PFSK-1 (cell line): Measurements from ENCODE around the gene WWC1.

ENCODE experiments used
- FOXP2 ChIP-seq: optimal IDR thresholded peaks from 2 replicates; pipeline ENCODE3; 2011; ENCODE audit warnings: borderline replicate concordance, control low read depth, inconsistent platforms; ENCODE audit not compliant: insufficient read depth; ENCODE audit errors: extremely low read length, extremely low read depth
- POLR2AphosphoS5 ChIP-seq: IDR thresholded peaks from 2 replicates; pipeline ENCODE4 v1.6.1; 2012; ENCODE audit warnings: low read depth, mild to moderate bottlenecking, control low read depth, low read length, moderate library complexity
- REST ChIP-seq, 2 experiments: IDR thresholded peaks; 2 replicates each; pipeline versions ENCODE4 v1.6.1 to v1.8.0; 2011 to 2012; ENCODE audit warnings: low read depth in 2 of 2, low read length in 2 of 2, control low read depth in 1 of 2, inconsistent platforms in 1 of 2, mild to moderate bottlenecking in 1 of 2, moderate library complexity in 1 of 2; ENCODE audit not compliant: insufficient read depth in 1 of 2
- SIN3A ChIP-seq: IDR thresholded peaks from 2 replicates; pipeline ENCODE4 v1.6.1; 2012; ENCODE audit warnings: mild to moderate bottlenecking, low read length, moderate library complexity, borderline replicate concordance; ENCODE audit not compliant: insufficient read depth
- TAF1 ChIP-seq: IDR thresholded peaks from 2 replicates; pipeline ENCODE4 v1.6.1; 2012; ENCODE audit warnings: low read length, control low read depth, borderline replicate concordance; ENCODE audit not compliant: insufficient read depth

The WWC1 gene

DNA sequence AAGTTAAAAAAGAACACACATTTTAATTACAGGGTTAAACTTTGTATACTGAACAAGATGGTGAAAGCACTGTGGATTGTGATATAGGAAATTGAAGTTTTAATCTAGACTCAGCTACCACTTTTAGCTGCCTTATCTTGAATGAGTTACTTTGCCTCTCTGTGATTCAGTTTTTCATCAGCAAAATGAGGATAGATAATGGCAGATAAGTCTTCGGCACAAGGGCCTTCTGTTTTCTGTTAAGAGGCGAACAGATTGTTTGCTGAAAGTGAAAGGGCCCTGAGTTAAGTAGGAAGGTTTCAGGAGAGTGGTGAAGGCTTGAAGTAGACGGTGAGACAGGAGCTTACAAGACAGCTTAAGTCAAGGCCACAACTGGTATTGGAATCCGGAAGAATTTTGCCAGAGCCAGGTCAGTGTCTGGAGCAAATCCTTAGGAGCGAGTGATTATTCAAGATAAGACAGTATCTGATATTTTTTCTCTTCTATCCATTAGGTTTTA, 202.7 kb downstream of the WWC1 start:
- TF ChIP-seq REST (IDR thresholded peaks at IDR 0.05; ENCODE audit: insufficient read depth in 1 of 2, low read depth in 2 of 2, low read length in 2 of 2) (no peak), TAF1 (no peak), SIN3A (no peak), POLR2AphosphoS5 (no peak), FOXP2 (no peak)

GRCh38 chr5:168502563-168503237, 211.3 kb downstream of the WWC1 start:
- TF ChIP-seq TAF1 (no peak), SIN3A (no peak), POLR2AphosphoS5 (no peak), REST (IDR thresholded peaks at IDR 0.05; ENCODE audit: insufficient read depth in 1 of 2, low read depth in 2 of 2, low read length in 2 of 2) (no peak), FOXP2 (no peak)

- TF ChIP-seq REST (IDR thresholded peaks at IDR 0.05; ENCODE audit: insufficient read depth in 1 of 2, low read depth in 2 of 2, low read length in 2 of 2) (no peak), TAF1 (no peak), POLR2AphosphoS5 (no peak), SIN3A (no peak), FOXP2 (no peak)
Observed at GRCh38 chr5:168513861-168514428, 222.5 kb downstream of the WWC1 start.
